Aortic smooth muscle cell (primary cell): ENCODE data around the gene SHROOM4. TPM values are rescaled to one million over a fixed set of nuclear protein-coding genes. Genes with fewer than 3 reads are reported as not detected.

Source experiments
- total RNA-seq: library from RNA; depleted of rRNA; stranded (reverse); fragments of >200 nt; gene quantifications from 2 replicates; pipeline ENCODE4 v1.2.3, GENCODE V29; 2014

The SHROOM4 gene
- 2.4 and 3.0 TPM in 2 replicates for total RNA-seq

GRCh38 chrX:50813843-50814661, at the start of gene SHROOM4:
Gene SHROOM4 (minus strand): TSS chrX:50814194. CDS start chrX:50814018, 176 bp downstream.

Other genes with a start within 250 kb of the SHROOM4 start
- not detected in 2 replicates for gene BMP15, start 96.5 kb upstream of the SHROOM4 start, total RNA-seq